Prostate gland (tissue), 2 donors: ENCODE results near the gene ADD1.

Source experiments
- POLR2A ChIP-seq: fragments of 450-650 bp; IDR thresholded peaks from one replicate; pipeline ENCODE4 v1.6.1; 2016; ENCODE audit warnings: antibody characterized with exemption, mild to moderate bottlenecking
- POLR2AphosphoS5 ChIP-seq: sonication (generic); formaldehyde crosslinking; IDR thresholded peaks from one replicate; pipeline ENCODE4 v1.6.1; 2017; ENCODE audit warnings: antibody characterized with exemption
- TF ChIP-seq, protein P1 (sequence below), 4 experiments: fragments of 200-600 bp in 2 of 4; fragments of 450-650 bp in 2 of 4; sonication (generic) in 2 of 4; IDR thresholded peaks; 1 replicate in 3 of 4; 2 replicates in 1 of 4; pipeline ENCODE4 v1.5.1; 2016 to 2019; ENCODE audit warnings: antibody characterized with exemption in 4 of 4, mild to moderate bottlenecking in 2 of 4, moderate library complexity in 2 of 4

DNA sequence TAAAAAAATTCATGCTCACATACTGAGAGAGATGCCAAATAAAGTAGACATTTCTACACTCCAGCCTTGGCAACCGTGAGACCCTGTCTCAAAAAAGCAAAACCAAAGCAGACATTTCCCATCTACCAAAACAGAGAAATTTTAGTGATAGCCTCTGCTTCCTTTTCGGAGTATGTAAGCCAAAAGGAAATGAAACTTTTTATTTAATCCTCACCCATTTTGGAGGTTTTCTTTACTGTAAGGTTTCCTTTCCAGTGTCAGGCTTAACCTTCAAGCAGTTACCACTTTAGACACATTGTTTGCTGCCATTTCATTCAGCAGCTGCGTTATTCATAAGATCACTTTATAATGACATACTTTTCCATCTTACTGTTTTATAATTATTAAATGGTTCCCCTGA, 15.9 kb downstream of the ADD1 start:
- TF ChIP-seq, protein P1, sequence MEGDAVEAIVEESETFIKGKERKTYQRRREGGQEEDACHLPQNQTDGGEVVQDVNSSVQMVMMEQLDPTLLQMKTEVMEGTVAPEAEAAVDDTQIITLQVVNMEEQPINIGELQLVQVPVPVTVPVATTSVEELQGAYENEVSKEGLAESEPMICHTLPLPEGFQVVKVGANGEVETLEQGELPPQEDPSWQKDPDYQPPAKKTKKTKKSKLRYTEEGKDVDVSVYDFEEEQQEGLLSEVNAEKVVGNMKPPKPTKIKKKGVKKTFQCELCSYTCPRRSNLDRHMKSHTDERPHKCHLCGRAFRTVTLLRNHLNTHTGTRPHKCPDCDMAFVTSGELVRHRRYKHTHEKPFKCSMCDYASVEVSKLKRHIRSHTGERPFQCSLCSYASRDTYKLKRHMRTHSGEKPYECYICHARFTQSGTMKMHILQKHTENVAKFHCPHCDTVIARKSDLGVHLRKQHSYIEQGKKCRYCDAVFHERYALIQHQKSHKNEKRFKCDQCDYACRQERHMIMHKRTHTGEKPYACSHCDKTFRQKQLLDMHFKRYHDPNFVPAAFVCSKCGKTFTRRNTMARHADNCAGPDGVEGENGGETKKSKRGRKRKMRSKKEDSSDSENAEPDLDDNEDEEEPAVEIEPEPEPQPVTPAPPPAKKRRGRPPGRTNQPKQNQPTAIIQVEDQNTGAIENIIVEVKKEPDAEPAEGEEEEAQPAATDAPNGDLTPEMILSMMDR (IDR thresholded peaks at IDR 0.05): no peak
- TF ChIP-seq POLR2A: no peak
- no peak for TF ChIP-seq POLR2AphosphoS5
